GM18507 (cell line): ENCODE measurements around the gene POT1.

ENCODE experiments used
- DNase-seq: peaks from one replicate; pipeline ENCODE4 v3.0.0; 2011; ENCODE audit warnings: low read depth; ENCODE audit not compliant: insufficient read length; ENCODE audit errors: extremely low spot score
- FAIRE-seq: peaks from 2 replicates; lab custom pipeline; 2011; peaks lifted over from hg19 to GRCh38; lab: Jason Lieb, UNC

The POT1 gene

GRCh38 chr7:124918662-124919061 is 11.0 kb downstream of the POT1 start:
- FAIRE-seq = peak; percentile 59
- no peak for DNase-seq

- no peak for DNase-seq
- FAIRE-seq = no peak
These were observed 14.4 kb downstream of the POT1 start for GRCh38 chr7:124915242-124915641.

- no peak for FAIRE-seq
These were observed 15.3 kb downstream of the POT1 start for GRCh38 chr7:124914298-124914697.

GRCh38 chr7:124912972-124913371 is 16.7 kb downstream of the POT1 start:
- DNase-seq (no peak), FAIRE-seq (no peak)

More at GRCh38 chr7:124914298-124914697, 15.3 kb downstream of the POT1 start:
- DNase-seq = no peak

GRCh38 chr7:124909808-124910207 is 19.8 kb downstream of the POT1 start:
- DNase-seq (no peak), FAIRE-seq (no peak)

- DNase-seq (no peak), FAIRE-seq (no peak)
These were observed 21.4 kb downstream of the POT1 start for GRCh38 chr7:124908259-124908658.

GRCh38 chr7:124907490-124907889 is 22.1 kb downstream of the POT1 start:
- FAIRE-seq (no peak), DNase-seq (no peak)

- no peak for FAIRE-seq
These were observed 31.1 kb downstream of the POT1 start for GRCh38 chr7:124898531-124898930.

GRCh38 chr7:124896001-124896400 is 33.6 kb downstream of the POT1 start:
- DNase-seq (no peak), FAIRE-seq (no peak)

More at GRCh38 chr7:124898531-124898930, 31.1 kb downstream of the POT1 start:
- DNase-seq = no peak

GRCh38 chr7:124893140-124893827 is 36.3 kb downstream of the POT1 start:
- DNase-seq (no peak), FAIRE-seq (no peak)

- FAIRE-seq = no peak
These were observed 42.4 kb downstream of the POT1 start for GRCh38 chr7:124887247-124887646.

GRCh38 chr7:124881981-124882380 is 47.6 kb downstream of the POT1 start:
- FAIRE-seq = no peak
- no peak for DNase-seq

More at GRCh38 chr7:124887247-124887646, 42.4 kb downstream of the POT1 start:
- DNase-seq = no peak

GRCh38 chr7:124879771-124880170 is 49.9 kb downstream of the POT1 start:
- no peak for FAIRE-seq
- DNase-seq = no peak

GRCh38 chr7:124879103-124879502 is 50.5 kb downstream of the POT1 start:
- DNase-seq (no peak), FAIRE-seq (no peak)

- FAIRE-seq = no peak
- DNase-seq = no peak
These were observed 54.9 kb downstream of the POT1 start for GRCh38 chr7:124874644-124875163.

- no peak for FAIRE-seq
- DNase-seq = no peak
These were observed 71.9 kb downstream of the POT1 start for GRCh38 chr7:124857672-124858235.

- DNase-seq (no peak), FAIRE-seq (peak; percentile 65)
These were observed 73.2 kb downstream of the POT1 start for GRCh38 chr7:124856299-124856888.

GRCh38 chr7:124843336-124843735 is 86.3 kb downstream of the POT1 start:
- DNase-seq (no peak), FAIRE-seq (no peak)

GRCh38 chr7:124840435-124840834 is 89.2 kb downstream of the POT1 start:
- DNase-seq (no peak), FAIRE-seq (no peak)

GRCh38 chr7:124839687-124840086 is 89.9 kb downstream of the POT1 start:
- FAIRE-seq (no peak), DNase-seq (no peak)

GRCh38 chr7:124836173-124836572 is 93.5 kb downstream of the POT1 start:
- FAIRE-seq (no peak), DNase-seq (no peak)
